NK-92 treated with Interleukin-12 subunit alpha and Interleukin-12 subunit beta, amount 100 ng/mL, for 24 hours (cell line): ENCODE measurements around the gene RPS27.
"Not testable (repeated sequence)": the region's sequence is repeated elsewhere in the genome, so short reads cannot be mapped to it uniquely, and the experiment has no call there.

Experiments used
- DNase-seq: peaks from one replicate; lab custom pipeline; 2025; lab: John Stamatoyannopoulos, UW

Gene RPS27

GRCh38 chr1:153985941-153986761, 4.4 kb upstream of the RPS27 start, which contains the start of gene RAB13:
RAB13 (minus strand) TSS chr1:153986339; CDS start chr1:153986236, 103 bp downstream.
- no peak for DNase-seq

- no peak for DNase-seq
Observed at GRCh38 chr1:153987621-153988020, 2.9 kb upstream of the RPS27 start.

GRCh38 chr1:153991151-153991630, 629 bp downstream of the RPS27 start:
- DNase-seq: no peak

DNA sequence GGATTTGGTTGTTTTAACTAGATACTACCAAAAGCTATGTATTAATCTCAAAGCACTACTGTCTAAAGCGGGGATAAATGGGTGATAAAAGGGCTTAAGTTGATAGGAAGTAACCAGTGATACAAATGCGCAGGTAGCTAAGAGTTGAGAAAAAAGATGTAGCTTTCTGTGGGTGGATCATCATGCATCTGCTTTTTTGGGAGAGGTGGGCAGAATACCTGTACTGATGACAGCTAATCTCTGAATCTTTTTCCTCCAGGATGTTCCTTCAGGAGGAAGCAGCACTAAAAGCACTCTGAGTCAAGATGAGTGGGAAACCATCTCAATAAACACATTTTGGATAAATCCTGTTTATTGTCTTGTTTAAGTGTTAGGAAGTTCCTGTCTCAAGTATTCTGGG, 1.2 kb downstream of the RPS27 start:
- no peak for DNase-seq

- DNase-seq: no peak
Observed at GRCh38 chr1:153995202-153995601, 4.6 kb downstream of the RPS27 start.

GRCh38 chr1:153995640-153996039, 5.1 kb downstream of the RPS27 start:
- DNase-seq: no peak

GRCh38 chr1:153996882-153997281, 6.3 kb downstream of the RPS27 start:
- DNase-seq: not testable (repeated sequence)

DNA sequence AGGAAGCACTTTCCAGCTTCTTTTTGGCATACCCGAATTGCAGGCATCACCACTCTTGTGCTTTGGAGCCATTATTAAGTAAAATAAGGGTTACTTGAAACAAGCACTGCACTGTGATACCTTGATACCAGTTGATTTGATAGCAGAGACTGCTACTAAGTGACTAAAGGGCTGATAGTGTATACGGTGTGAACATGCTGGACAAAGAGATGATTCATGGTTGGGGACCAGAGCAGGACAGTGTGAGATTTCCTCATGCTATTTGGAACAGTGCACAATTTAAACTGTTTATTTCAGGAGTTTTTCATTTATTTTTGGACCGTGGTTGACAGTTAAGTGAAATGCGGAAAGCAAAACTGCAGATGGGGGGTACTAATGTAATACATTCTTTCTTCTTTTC, 9.9 kb downstream of the RPS27 start:
- DNase-seq: no peak

DNA sequence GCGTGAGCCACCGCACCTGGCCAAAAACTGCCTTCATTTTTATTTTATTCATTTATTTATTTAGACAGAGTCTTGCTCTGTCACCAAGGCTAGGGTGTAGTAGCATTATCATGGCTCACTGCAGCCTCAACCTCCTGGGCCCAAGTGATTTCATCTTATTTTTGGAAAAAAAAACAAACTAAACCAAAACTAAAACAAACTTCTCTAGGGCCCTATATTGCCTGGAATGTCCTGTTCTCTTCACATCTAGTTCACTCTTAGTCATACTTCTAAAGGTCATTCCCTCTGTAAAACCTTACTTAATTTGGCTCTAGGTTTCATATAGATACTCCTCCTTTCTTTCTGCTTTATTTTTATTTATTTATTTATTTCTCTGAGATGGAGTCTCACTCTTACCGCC, 15.6 kb downstream of the RPS27 start:
- no peak for DNase-seq

DNA sequence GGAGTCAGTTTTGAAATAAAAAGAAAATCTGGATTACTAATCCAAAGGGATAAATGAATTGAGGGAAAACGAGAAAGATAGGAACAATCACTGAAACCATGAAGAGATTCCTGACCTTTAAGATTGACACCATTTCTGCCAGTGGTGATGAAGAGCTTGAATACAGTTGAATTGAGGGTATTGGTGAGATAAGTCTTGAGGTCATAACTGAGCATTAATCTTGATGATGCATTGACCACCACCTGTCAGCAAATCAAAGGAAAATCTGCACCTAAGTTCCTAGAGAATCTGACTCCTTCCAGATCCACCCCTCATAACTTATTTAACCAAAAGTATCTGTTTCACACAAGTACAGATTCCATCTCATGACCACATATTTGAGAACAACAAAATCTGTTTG, 21.6 kb downstream of the RPS27 start:
- no peak for DNase-seq

GRCh38 chr1:154012543-154012942, 22.0 kb downstream of the RPS27 start:
- DNase-seq: not testable (repeated sequence)

- DNase-seq: no peak
Observed at GRCh38 chr1:154014154-154014907, 23.8 kb downstream of the RPS27 start.

- DNase-seq: no peak
Observed at GRCh38 chr1:154019269-154019668, 28.7 kb downstream of the RPS27 start.

GRCh38 chr1:154019940-154020339, 29.4 kb downstream of the RPS27 start:
- no peak for DNase-seq

GRCh38 chr1:154033697-154034096, 43.1 kb downstream of the RPS27 start:
- not testable (repeated sequence) for DNase-seq
